NCI-H1436 (cell line): Measurements from ENCODE around the gene MGST2.
A peak's percentile ranks its signal among the peaks of the same experiment; 100 is the strongest.

Experiments used
- DNase-seq: peaks from one replicate; lab custom pipeline; 2025; lab: John Stamatoyannopoulos, UW

The MGST2 gene

GRCh38 chr4:139704915-139705485, 39.4 kb downstream of the MGST2 start:
- DNase-seq = no peak

DNA sequence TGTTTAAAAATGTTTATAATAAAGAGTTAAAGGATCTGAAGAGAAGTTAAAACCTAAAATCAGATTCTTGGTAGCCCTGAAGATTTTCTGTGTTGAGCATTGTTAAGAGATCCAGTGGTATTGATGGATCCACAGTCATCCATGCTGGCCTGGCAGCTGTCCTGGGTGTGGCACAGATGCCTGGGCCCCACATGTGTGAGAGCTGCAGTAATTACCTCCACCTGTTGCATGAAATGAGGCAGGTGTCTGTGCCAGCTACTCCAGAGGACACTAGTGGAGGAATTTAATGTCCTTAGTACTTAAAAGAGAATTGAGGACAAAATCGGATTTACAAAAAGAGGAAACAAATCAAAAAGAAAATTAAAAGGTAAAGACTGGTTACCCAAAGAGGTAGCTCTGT, 44.0 kb downstream of the MGST2 start:
- no peak for DNase-seq

- no peak for DNase-seq
Measured at GRCh38 chr4:139710073-139710472, 44.5 kb downstream of the MGST2 start.

GRCh38 chr4:139711461-139711860, 45.8 kb downstream of the MGST2 start:
- no peak for DNase-seq

DNA sequence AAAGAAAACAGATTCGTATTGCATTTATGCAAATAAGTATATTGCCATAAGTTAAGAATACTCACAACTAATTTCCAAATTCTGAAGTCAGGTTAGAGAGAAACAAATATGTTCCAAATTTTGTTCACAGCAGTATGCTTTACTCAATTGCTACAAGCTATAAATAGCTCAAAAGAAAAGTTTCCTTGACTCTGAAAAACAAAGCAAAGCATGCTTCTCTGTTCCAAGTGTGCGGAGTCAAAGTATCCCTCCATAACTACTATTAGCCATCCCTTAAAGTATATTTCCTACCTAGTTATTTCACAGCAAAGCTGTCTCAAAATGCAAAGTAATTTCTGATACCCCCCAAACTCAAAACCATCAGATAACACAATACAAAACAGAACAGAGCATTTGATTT, 47.3 kb downstream of the MGST2 start:
- DNase-seq = no peak

DNA sequence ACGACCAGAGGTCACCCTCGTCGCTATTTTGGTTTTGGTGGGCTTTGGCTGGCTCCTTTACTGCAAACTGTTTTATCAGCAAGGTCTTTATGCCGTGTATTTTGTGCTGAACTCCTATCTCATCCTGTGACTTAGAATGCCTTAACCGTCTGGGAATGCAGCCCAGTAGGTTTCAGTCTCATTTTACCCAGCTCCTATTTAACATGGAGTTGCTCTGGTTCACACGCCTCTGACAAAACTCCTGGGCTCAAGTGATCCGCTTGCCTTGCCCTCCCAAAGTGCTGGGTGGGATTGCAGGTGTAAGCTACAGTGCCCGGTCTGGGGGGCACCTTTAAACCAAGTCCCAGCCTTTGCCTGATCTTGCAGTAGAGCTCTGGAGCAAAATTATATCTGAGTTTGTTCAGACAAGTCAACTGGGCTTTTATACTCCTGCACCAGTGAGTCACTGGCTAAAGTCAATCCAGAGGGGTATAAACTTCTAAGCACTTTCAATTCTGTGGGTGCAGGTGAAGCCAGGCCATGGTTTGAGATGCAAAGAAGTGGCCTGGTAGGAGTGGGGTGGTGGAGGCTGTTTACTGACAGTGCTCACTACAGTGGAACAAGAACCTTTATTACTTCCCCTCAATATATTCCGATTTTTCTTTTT, 50.2 kb downstream of the MGST2 start:
- no peak for DNase-seq

DNA sequence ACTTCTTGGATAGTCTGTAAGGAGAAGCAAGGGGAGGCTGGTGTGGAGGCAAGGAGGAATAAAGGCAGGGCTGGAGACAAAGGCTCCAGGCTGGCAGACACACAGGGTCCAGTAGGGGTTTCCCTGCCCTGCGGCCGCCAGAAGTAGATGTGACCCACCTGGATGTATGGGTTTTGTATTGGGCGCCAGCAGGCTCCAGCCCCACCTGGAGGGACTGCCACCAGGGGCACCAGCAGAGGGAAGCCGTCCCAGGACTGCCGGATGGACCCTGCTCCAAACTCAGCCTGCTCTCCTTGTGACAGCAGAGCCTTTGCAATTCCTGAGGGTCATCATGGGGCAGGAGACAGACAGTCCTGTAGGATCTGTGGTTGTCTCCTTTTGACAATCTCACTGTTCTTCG, 52.7 kb downstream of the MGST2 start:
- no peak for DNase-seq

DNA sequence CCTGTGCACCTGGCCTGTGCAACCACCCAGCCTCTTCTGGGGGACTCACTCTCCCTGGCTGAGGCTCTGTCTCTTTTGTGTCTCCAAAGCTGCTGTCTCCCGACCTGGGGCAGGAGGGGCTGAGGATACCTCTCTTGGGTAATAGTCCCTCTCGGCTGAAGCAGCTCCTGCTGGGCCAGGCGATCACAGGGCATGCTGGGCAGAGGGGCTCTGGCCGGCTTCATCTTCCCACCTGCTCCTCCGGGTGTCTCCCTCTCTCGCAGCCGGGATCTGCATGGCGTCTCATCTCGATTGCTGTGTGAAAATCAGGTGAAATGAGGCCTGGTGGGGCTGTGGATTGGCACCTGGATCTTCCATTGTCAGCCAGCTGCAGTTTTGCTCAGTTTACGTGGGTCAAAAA, 53.2 kb downstream of the MGST2 start:
- DNase-seq = no peak

DNA sequence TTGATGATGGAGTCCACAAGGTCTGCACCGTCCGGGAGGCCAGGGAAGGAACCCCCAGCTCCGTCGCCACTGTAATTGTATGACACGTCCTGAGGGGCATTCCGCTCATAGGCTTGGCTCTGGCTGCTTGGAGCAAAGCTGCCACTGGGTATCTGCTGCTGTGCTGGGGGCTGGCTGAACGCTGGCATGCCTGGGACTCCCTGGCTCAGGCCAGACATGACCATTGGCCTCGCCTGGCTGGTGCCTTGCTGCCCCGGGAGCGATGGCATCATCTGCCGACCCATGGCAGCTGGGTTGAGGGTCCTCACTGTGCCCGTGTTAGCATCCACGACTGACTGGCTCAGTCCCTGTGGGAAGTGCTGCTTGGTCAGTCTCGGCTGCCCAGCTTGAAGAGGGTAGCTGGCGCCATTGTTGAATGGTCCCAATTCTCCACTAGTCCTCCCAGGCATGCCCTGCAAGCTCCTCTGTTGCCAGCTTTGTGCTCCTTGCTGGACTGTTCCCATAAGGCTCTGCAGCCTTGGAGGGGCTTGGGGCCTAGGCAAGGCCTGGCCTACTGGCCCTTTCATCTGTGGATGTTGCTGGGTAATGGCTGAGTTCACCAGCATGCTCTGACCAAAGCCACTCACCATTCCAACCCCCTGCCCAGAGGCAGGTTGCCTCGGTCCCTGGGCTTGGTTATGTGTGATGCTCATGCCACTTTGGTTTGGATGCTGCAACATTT, 53.9 kb downstream of the MGST2 start:
- no peak for DNase-seq

- no peak for DNase-seq
Measured at GRCh38 chr4:139720806-139721205, 55.2 kb downstream of the MGST2 start.

- DNase-seq = no peak
Measured at GRCh38 chr4:139721789-139722188, 56.2 kb downstream of the MGST2 start.

GRCh38 chr4:139725236-139725635, 59.6 kb downstream of the MGST2 start:
- no peak for DNase-seq

GRCh38 chr4:139726615-139727014, 61.0 kb downstream of the MGST2 start:
- no peak for DNase-seq

DNA sequence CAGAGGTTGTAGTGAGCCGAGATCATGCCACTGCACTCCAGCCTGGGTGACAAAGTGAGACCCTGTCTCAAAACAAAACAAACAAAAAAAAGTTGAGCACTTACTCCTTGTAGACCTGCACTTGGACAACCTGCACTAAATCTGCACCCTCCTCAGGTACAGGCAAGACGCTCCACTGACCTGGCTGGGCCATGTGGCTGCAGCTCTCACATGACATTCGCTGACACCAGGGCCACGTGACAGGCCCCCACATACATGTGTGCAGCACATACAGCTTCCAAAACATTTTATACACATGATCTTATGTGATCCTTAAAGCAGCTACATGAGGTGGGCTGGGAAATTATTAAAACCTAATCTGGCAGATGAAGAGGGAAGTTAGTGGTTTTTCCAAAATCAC, 62.5 kb downstream of the MGST2 start:
- no peak for DNase-seq

DNA sequence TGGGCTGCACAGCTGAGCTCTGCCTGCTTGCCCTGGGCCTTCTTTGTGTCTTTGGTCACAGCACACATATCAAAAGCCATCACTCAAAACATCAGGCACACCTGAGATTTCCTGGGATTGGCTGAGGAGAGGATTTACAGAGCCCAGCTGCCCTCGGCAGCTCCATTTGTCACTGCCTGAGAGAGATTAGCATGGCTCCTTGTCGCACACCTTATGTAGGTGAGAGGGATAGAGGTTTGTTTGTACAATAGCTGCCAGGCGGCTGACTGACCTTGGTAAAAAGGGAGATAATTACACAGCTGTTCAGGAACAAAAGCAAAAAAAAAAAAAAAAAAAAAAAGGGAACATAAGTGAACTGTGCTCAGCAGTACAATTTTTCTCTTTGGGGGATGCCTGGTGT, 63.2 kb downstream of the MGST2 start:
- peak; percentile 27 for DNase-seq

GRCh38 chr4:139732991-139733570, 67.5 kb downstream of the MGST2 start:
- no peak for DNase-seq

DNA sequence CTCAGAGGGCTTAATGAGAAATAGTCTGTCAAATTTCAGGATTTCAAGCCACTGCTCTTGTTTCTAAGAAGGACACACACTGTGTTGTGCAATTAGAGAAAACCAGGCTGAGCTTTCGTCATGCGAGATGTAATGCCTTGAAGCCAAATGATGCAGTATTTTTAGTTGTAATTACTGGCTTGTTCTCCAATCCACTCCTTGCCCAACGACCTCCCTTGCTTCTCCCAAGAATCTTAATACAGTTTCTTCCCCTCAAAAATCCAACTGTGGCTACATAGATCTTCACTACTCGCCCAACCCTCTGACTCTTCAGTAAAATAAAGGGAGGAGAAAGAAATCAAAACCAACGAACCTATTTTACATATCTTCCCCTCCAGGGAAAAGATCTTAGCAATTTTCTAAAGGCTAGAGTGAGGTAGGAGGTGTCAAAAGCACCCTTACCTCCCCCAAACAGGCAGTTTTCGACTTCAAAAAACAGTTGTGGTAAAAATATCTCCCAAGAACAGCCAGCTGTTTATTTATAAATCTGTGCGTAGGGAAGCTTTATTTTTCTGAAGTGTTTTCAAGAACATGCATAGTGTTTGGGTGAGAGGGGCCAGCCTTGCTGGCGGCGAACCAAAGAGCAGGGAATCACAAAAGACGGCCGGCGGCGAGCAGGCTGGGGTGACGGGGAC, 68.7 kb downstream of the MGST2 start:
- peak; percentile 25 for DNase-seq

- peak; percentile 97 for DNase-seq
Measured at GRCh38 chr4:139734875-139735380, 69.3 kb downstream of the MGST2 start.

GRCh38 chr4:139735381-139736273, 70.0 kb downstream of the MGST2 start:
- DNase-seq = peak; percentile 72

GRCh38 chr4:139736274-139736660, 70.6 kb downstream of the MGST2 start:
- DNase-seq = no peak

GRCh38 chr4:139736661-139737060, 71.0 kb downstream of the MGST2 start:
- no peak for DNase-seq
